HepG2 (cell line): ENCODE measurements around the gene ZNF431. TPM values are rescaled to one million over a fixed set of nuclear protein-coding genes. Genes with fewer than 3 reads are reported as not detected.

Source experiments
- ATAC-seq: fragments of 200-7000 bp; cut with Tn5 transposase; 3 replicates; pipeline ENCODE4 v1.9.1; 2020; ENCODE audit warnings: mild to moderate bottlenecking, moderate library complexity
- BruUV-seq: library from RNA; stranded (reverse); fragments of 400-500 nt; replicated peaks from 2 replicates; lab custom pipeline; 2021; lab: Mats Ljungman, UMichigan
- CTCF ChIA-PET: fragments of 300-600 bp; formaldehyde crosslinking; extraction: SDS; loops from one replicate; lab custom pipeline; 2021; ENCODE audit warnings: low total read pairs, inconsistent platforms, low intra/inter-chr PET ratio; lab: Yijun Ruan, JAX
- POLR2A ChIA-PET: fragments of 350-600 bp; sonication (Branson Sonifier 250); formaldehyde crosslinking; loops from one replicate; lab custom pipeline; 2020; ENCODE audit warnings: antibody characterized with exemption, inconsistent platforms; lab: Yijun Ruan, JAX
- DNase-seq: peaks from one replicate; pipeline ENCODE4 v3.0.0-alpha.2; 2015; ENCODE audit warnings: low spot score
- FAIRE-seq: peaks from 3 replicates; lab custom pipeline; 2011; peaks lifted over from hg19 to GRCh38; lab: Jason Lieb, UNC
- H2AFZ ChIP-seq: one replicate; pipeline ENCODE4 v1.6.1; 2011; ENCODE audit warnings: low read length, inconsistent platforms
- H3K27ac ChIP-seq: fragments of 300-600 bp; 3 replicates; pipeline ENCODE4 v1.8.0; 2011; ENCODE audit warnings: mixed run types, mild to moderate bottlenecking, mixed read lengths, low read length, inconsistent platforms; ENCODE audit not compliant: insufficient read depth; ENCODE audit errors: extremely low read length
- H3K27me3 ChIP-seq, 2 experiments: fragments of 200-600 bp in 1 of 2; 2 replicates in 1 of 2; 3 replicates in 1 of 2; pipeline versions ENCODE4 v1.6.0 to v1.8.0; 2011; ENCODE audit warnings: low read length in 2 of 2, mild to moderate bottlenecking in 2 of 2, moderate library complexity in 2 of 2, inconsistent platforms in 1 of 2; ENCODE audit not compliant: insufficient read depth in 2 of 2, control insufficient read depth in 1 of 2
- H3K36me3 ChIP-seq, 2 experiments: fragments of 200-600 bp in 1 of 2; replicated peaks in 1 of 2; 2 replicates in 1 of 2; 3 replicates in 1 of 2; pipeline versions ENCODE4 v1.5.1 to v1.8.0; 2011; ENCODE audit warnings: low read length in 2 of 2, inconsistent platforms in 1 of 2; ENCODE audit not compliant: insufficient read depth in 2 of 2, control insufficient read depth in 1 of 2
- H3K4me1 ChIP-seq: 2 replicates; pipeline ENCODE4 v1.5.1; 2012; ENCODE audit warnings: low read length, inconsistent platforms; ENCODE audit not compliant: insufficient read depth
- H3K4me2 ChIP-seq: 2 replicates; pipeline ENCODE4 v1.6.0; 2011; ENCODE audit warnings: low read depth, low read length, inconsistent platforms
- H3K4me3 ChIP-seq, 3 experiments: fragments of 200-600 bp in 1 of 3; sonication (generic), shearing (Covaris generic) in 1 of 3; replicated peaks in 1 of 3; 2 replicates each; pipeline ENCODE4 v1.5.1; 2011 to 2016; ENCODE audit warnings: low read length in 3 of 3, inconsistent platforms in 2 of 3, low read depth in 2 of 3, mild to moderate bottlenecking in 2 of 3, control low read depth in 1 of 3, mixed read lengths in 1 of 3; ENCODE audit not compliant: insufficient read depth in 1 of 3
- H3K79me2 ChIP-seq: one replicate; pipeline ENCODE4 v1.6.1; 2011; ENCODE audit warnings: low read length, inconsistent platforms; ENCODE audit not compliant: insufficient read depth
- H3K9ac ChIP-seq: 2 replicates; pipeline ENCODE4 v1.6.0; 2011; ENCODE audit warnings: mild to moderate bottlenecking, low read depth, low read length, inconsistent platforms; ENCODE audit not compliant: insufficient read depth
- H3K9me3 ChIP-seq: 2 replicates; pipeline ENCODE4 v1.5.1; 2012; ENCODE audit warnings: mild to moderate bottlenecking, low read length
- H4K20me1 ChIP-seq: 2 replicates; pipeline ENCODE4 v1.6.0; 2011; ENCODE audit warnings: inconsistent platforms, mild to moderate bottlenecking, low read length, moderate library complexity; ENCODE audit not compliant: insufficient read depth
- AKNA ChIP-seq: sonication (generic); formaldehyde crosslinking; IDR thresholded peaks from 2 replicates; pipeline ENCODE4 v1.4.0; 2020; ENCODE audit warnings: missing genetic modification reagents, borderline replicate concordance
- ATRX ChIP-seq: sonication (generic); formaldehyde crosslinking; IDR thresholded peaks from 2 replicates; pipeline ENCODE4 v1.4.0; 2020; ENCODE audit warnings: missing genetic modification reagents, borderline replicate concordance
- CREM ChIP-seq, 2 experiments: sonication (generic) in 1 of 2; formaldehyde crosslinking in 1 of 2; IDR thresholded peaks; 2 replicates each; pipeline versions ENCODE4 v1.4.0 to v1.6.1; 2016 to 2020; ENCODE audit warnings: antibody characterized with exemption in 1 of 2, mild to moderate bottlenecking in 1 of 2, missing genetic modification reagents in 1 of 2
- IRX3 ChIP-seq: sonication (generic); formaldehyde crosslinking; IDR thresholded peaks from 2 replicates; pipeline ENCODE4 v1.8.1; 2023; ENCODE audit warnings: mild to moderate bottlenecking, low read depth, missing genetic modification reagents, borderline replicate concordance
- NRL ChIP-seq: sonication (generic); formaldehyde crosslinking; IDR thresholded peaks from 2 replicates; pipeline ENCODE4 v1.5.0; 2020; ENCODE audit warnings: missing genetic modification reagents, mild to moderate bottlenecking, moderate library complexity, borderline replicate concordance
- PBX3 ChIP-seq: sonication (generic); formaldehyde crosslinking; IDR thresholded peaks from 2 replicates; pipeline ENCODE4 v1.8.1; 2023; ENCODE audit warnings: missing genetic modification reagents, inconsistent platforms, borderline replicate concordance
- PPARG ChIP-seq: conservative IDR thresholded peaks from 2 replicates; pipeline ENCODE4 v1.6.1; 2016; ENCODE audit warnings: missing biosample characterization, missing genetic modification reagents
- RBM22 ChIP-seq: fragments of 200-400 bp; formaldehyde crosslinking; optimal IDR thresholded peaks from 2 replicates; pipeline ENCODE3; 2017; ENCODE audit warnings: mild to moderate bottlenecking, low read length, moderate library complexity
- ZNF281 ChIP-seq: sonication (generic); formaldehyde crosslinking; IDR thresholded peaks from 2 replicates; pipeline ENCODE4 v1.4.0; 2020; ENCODE audit warnings: missing genetic modification reagents, borderline replicate concordance
- ZNF589 ChIP-seq: sonication (generic); formaldehyde crosslinking; conservative IDR thresholded peaks from 2 replicates; pipeline ENCODE4 v1.8.0; 2022; ENCODE audit warnings: mild to moderate bottlenecking, moderate library complexity, missing genetic modification reagents
- ZNF703 ChIP-seq: sonication (generic); formaldehyde crosslinking; IDR thresholded peaks from 2 replicates; pipeline ENCODE4 v1.5.1; 2020; ENCODE audit warnings: missing genetic modification reagents, mild to moderate bottlenecking, moderate library complexity, borderline replicate concordance
- ZNF749 ChIP-seq: sonication (generic); formaldehyde crosslinking; IDR thresholded peaks from 2 replicates; pipeline ENCODE4 v1.8.0; 2022; ENCODE audit warnings: mild to moderate bottlenecking, missing genetic modification reagents, moderate library complexity, borderline replicate concordance
- ZSCAN22 ChIP-seq: sonication (generic); formaldehyde crosslinking; IDR thresholded peaks from 2 replicates; pipeline ENCODE4 v1.4.0; 2020; ENCODE audit warnings: mild to moderate bottlenecking, missing genetic modification reagents
- ZSCAN31 ChIP-seq: sonication (generic); formaldehyde crosslinking; IDR thresholded peaks from 2 replicates; pipeline ENCODE4 v1.5.0; 2020; ENCODE audit warnings: low read depth, mild to moderate bottlenecking, missing genetic modification reagents
- WGBS: methylation state at CpG from one replicate; pipeline ENCODE4 v1.1.6; 2017; ENCODE audit warnings: low lambda C conversion rate; 5-methylcytosine and 5-hydroxymethylcytosine counted together
- in situ Hi-C: cut with HindIII; loops from 2 replicates; pipeline ENCODE4 v1.10.0; 2017; ENCODE audit warnings: low pct_unique_long_range_greater_than_20kb; ENCODE audit not compliant: extremely low pct_ligation_motif_present
- intact Hi-C: fragments of 100-400 bp; cut with micrococcal nuclease; formaldehyde crosslinking; loops from one replicate; pipeline ENCODE4 v1.10.0; 2022; ENCODE audit not compliant: unreplicated experiment
- polyA plus RNA-seq, 8 experiments: library from polyadenylated mRNA; depleted of rRNA in 3 of 8; stranded (reverse) in 7 of 8; unstranded in 1 of 8; fragments of >200 nt; fragmentation: Illumina TruSeq in 4 of 8; extraction: Trizol in 4 of 8; gene quantifications; 2 replicates each; pipeline versions ENCODE4 v1.2.1 to v1.2.3, GENCODE V29; 2011 to 2016; ENCODE audit warnings: low read depth in 4 of 8, missing spikeins in 1 of 8, mixed read lengths in 1 of 8; ENCODE audit not compliant: insufficient read depth in 1 of 8
- total RNA-seq, 5 experiments: library from RNA; depleted of rRNA; stranded (reverse); fragments of >200 nt; fragmentation: Illumina TruSeq; extraction: Trizol; gene quantifications; 2 replicates each; pipeline ENCODE4 v1.2.3, GENCODE V29; 2016; ENCODE audit warnings: low read depth in 1 of 5

The ZNF431 gene
- total and polyA plus RNA-seq, 2 of the 13 experiments (the other 11 are each of a cell fraction or from before 2014, with no cell fraction given) = 4.4 to 11.8 TPM

- Histone ChIP-seq H3K27me3 (peaks cover 0 to 12% of the 10 kb centered on the region in 2 experiments; a peak in 2 of 5 replicates), H3K4me3 (no peak overlapping the region), H3K27ac (no peak overlapping the region), H3K9me3 (no peaks in the 10 kb centered on the region), H3K4me2 (no peak overlapping the region), H2AFZ (no peak overlapping the region), H3K79me2 (no peaks in the 10 kb centered on the region), H4K20me1 (no peaks in the 10 kb centered on the region), H3K36me3 (no peaks in the 10 kb centered on the region), H3K9ac (no peak overlapping the region), H3K4me1 (no peaks in the 10 kb centered on the region)
- FAIRE-seq (no peak), ATAC-seq (no peak), DNase-seq (no peak)
- no TSS peak for BruUV-seq
- WGBS = 64% methylated on average over 7 of the region's 7 CpGs
- POLR2A ChIA-PET = no interaction called here
- intact Hi-C loops = no loop called here
- CTCF ChIA-PET = no interaction called here
- in situ Hi-C loops = no loop called here
- TF ChIP-seq RBM22 (no peak), PBX3 (CRISPR knock-in tag) (no peak), ZNF589 (no peak), IRX3 (CRISPR knock-in tag) (no peak), CREM (IDR thresholded peaks at IDR 0.05) (no peak), CREM (CRISPR knock-in tag; IDR thresholded peaks at IDR 0.05) (no peak), AKNA (CRISPR knock-in tag) (no peak), ZNF703 (CRISPR knock-in tag) (no peak), ZSCAN22 (CRISPR knock-in tag) (no peak), NRL (no peak), ZNF749 (CRISPR knock-in tag) (no peak), ZNF281 (no peak), ATRX (no peak), ZSCAN31 (CRISPR knock-in tag) (no peak), PPARG (CRISPR knock-in tag) (no peak)
Observed at GRCh38 chr19:21197590-21198295, 55.9 kb downstream of the ZNF431 start.
